Hematopoietic multipotent progenitor cell (in vitro differentiated cells): ENCODE data around the gene AQP2. TPM values are rescaled to one million over a fixed set of nuclear protein-coding genes. Genes with fewer than 3 reads are reported as not detected.

Experiments used
- DNase-seq, 3 donors: peaks; one replicate each; pipeline ENCODE4 v3.0.0-alpha.2; 2011 to 2015; ENCODE audit warnings: low read depth in 2 of 3, low spot score in 2 of 3
- total RNA-seq: library from RNA; depleted of rRNA; stranded (reverse); fragments of >200 nt; gene quantifications from one replicate; pipeline ENCODE4 v1.2.3, GENCODE V29; 2012

Gene AQP2
- total RNA-seq, 1 donor: under 0.01 TPM

DNA sequence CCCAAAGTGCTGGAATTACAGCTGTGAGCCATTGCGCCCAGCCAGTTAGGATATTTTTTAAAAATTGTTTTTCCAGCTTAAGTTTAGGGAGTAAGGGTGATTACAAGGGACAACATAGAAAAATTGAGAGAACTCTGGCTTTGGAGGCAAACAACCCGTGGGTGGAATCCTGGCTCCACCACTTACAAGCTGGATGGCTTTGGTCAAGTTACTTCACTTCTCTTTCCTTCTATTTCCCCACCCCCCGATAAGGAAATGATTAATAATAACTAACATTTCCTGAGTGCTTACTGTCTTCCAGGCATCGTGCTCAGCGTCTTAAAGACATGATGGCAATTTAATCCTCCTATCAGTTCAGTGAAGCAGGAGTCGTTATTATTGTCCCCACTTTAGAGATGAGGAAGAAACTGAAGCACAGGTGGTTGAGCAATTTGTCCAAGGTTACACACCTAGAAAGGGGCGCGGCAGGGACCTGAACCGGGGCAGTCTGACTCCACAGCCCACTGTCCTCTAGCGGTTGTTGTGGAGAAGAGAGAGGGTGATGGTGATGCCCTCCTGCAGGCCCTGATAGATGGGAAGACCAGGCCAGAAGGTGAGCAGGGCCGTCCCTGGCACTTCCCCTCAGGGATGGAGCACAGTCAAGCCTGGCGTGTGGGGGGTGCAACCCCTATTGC is 30.2 kb upstream of the AQP2 start:
- no peak for DNase-seq

DNA sequence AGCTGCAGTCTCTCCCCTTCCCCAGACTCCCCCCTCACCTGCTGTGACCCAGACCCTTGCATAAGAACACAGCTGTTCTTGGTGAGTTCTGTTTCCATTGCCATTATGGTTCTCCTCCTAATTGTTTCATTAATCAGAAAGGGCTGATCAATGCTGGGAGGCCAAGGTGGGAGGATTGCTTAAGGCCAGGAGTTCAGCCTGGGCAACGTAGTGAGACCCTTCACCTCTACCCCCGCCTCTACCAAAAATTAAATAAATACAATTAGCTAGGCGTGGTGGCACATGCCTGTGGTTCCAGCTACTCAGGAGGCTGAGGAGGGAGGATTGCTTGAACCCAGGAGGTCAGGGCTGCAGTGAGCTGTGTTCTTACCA is 29.6 kb upstream of the AQP2 start:
- DNase-seq: no peak

- DNase-seq: no peak
These were observed 29.2 kb upstream of the AQP2 start for GRCh38 chr12:49921299-49921698.

DNA sequence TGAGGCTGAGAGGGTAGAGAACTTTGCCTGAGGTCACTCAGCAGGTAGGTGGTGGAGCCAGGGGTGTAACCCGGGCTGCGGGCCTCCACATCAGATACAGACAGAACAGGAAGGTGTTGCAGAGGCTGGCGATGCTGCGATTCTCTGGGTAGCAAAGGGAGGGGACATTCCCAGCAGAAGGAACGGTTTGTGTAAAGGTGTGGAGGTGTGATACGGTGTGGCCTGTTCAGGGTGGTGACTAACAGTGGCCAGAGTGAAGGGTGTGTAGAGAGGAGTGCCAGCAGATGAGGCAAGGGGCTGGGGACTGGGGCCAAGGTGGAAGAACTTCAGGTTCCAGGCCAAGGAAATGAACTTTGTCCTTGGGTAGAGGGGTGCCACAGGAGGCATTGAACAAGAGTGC is 28.6 kb upstream of the AQP2 start:
- DNase-seq: no peak

DNA sequence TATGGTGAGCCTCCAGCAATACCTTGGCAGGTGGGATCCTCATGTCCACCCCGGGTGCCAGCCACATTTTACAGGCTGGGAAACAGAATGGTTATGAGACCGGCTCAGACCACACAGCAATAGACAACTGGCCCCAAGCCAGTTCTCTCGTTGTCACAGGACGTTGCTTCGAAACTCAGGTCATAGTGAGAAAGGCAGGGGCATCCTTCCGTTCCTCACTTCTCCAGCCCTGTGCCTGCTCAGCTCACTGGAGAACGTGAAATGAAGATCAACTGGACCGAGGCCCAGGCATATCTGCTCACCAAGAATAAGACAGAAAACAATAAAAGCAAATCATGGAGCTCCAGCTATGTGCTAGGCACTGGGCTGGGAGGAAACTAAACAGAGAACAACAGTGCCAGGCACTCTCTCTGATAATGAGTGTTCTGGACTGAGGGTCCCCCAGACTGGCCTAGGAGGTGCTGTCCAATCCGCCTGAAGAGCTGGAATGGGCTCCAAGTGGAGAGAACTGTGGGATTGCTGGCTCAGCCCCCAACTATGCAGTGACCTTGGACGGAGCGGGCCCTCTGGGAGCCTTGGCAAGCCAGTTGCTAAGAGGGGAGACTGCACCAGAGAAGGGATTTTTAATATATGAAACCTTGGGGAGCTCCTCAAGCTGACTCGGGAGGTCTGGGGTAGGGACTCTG is 28.0 kb upstream of the AQP2 start:
- no peak for DNase-seq

GRCh38 chr12:49923035-49923644 is 27.4 kb upstream of the AQP2 start:
- DNase-seq: no peak

- DNase-seq: no peak
These were observed 26.5 kb upstream of the AQP2 start for GRCh38 chr12:49923880-49924556.

GRCh38 chr12:49924628-49925246 is 25.8 kb upstream of the AQP2 start:
- no peak for DNase-seq

DNA sequence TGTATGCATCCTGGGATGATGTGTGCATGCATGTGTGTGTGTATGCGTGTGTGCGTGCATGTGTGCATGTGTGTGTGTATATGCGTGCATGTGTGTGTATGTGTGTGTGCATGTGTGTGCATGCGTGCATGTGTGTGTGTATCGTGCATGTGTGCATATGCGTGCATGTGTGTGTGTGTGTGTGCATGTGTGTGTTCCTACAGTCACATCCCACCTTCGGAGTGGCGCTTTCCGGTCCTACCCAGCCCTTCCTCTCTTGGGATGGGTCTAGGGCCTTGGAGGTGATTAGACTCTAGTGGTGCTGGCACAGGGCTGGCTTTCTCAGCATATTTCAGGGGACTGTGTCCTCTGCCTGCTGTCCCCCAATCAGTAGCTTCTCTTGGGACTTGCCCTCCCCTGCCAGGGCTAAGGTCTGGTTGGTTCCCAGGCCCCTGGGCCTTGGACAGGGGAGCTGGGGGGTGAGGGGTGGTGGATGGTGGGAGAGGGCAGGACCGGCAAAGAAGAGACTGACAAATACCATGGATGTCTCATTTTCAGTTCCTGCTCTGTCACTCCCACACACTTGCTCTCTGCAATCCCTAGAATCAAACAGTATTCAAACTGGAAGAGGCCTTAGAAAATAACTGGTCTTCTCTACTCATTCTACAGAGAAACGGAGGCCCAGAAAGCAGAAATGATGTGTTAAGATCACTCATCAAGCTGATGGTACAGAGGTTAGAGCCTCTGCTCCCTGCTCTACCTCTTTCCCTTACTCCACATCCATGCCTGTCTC is 24.9 kb upstream of the AQP2 start:
- DNase-seq: no peak

- DNase-seq: no peak
These were observed 22.1 kb upstream of the AQP2 start for GRCh38 chr12:49928471-49928870.

GRCh38 chr12:49929581-49929980 is 21.0 kb upstream of the AQP2 start:
- no peak for DNase-seq

DNA sequence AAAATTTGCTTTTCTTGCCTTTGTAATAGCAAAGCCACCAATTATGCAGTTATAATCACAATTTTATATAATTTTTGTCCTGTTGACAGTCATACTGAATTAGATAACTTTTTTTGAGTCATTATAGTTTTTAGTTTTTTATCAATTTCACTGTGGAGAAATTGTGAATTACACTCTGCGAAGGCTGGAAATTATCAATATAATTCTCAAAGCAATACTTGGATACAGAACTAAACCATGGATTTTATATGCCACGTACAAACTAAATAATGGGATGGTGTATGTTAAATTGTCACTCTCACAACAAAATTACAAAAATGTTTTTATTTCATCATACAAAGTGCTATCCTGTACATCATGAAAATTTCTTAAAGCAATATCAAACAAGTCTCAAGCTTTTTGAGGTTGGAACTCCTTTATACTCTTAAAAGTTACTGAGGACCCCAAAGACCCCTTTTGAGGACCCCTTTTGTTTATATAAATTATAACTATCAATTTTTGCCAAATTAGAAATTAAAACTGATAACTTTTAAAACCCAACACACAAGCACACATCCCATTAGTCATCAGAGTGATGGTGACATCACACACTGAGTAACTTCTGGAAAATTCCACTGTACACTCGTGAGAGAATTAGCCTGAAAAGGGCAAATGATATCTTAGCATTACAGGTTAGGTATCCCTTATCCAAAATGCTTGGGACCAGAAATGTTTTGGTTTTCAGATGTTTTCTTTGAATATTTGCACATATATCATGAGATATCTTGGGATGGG is 19.8 kb upstream of the AQP2 start:
- no peak for DNase-seq

DNA sequence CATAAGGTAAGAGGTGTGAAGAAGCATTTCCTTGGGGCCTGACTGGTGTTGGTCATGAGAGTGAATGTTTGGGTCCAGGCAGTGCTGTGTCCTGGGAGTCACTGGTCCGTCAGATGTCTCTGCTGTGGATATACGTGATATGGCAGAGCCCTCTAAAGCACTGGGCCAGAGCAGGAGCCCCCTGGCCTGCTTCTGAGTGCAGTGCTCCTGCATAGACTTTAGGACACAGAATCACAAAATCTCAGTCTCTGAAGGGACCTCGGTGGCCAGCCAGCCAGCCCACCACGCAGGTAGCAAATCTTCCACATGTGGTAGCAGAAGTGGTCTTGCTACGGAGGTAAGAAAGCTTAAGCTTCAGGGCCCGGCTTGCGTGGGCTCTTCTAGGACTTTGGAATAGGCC is 18.5 kb upstream of the AQP2 start:
- no peak for DNase-seq

DNA sequence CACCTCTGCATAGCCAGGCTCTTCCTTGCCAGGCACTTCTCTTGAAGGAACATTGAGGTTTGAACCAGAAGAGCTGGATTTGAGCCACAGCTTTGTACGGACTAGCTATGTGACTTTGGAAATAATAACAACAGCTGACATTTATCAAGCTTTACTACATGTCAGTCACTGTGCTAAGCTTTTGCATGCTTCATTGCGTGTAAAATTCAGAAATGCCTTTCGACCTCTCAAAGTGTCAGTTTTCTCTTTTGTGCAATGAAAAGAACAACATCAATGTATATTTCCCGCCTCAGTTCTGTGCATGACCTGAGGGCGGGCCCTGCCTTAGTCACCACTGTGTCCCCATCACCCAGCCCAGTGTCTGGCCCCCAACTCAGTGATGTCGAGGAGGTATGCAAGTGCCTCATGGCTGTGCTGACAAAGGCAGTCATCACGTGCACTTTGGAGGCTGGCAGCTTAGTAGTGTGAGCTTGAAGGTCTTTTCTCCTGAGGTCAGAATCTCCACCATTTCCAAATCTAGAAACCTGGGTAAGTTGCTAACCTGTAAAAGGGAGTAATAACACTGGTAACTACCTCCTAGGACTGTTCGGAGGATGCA is 17.9 kb upstream of the AQP2 start:
- DNase-seq: no peak

- DNase-seq: no peak
These were observed 16.7 kb upstream of the AQP2 start for GRCh38 chr12:49933796-49934195.

- DNase-seq: no peak
These were observed 16.0 kb upstream of the AQP2 start for GRCh38 chr12:49934505-49934904.

DNA sequence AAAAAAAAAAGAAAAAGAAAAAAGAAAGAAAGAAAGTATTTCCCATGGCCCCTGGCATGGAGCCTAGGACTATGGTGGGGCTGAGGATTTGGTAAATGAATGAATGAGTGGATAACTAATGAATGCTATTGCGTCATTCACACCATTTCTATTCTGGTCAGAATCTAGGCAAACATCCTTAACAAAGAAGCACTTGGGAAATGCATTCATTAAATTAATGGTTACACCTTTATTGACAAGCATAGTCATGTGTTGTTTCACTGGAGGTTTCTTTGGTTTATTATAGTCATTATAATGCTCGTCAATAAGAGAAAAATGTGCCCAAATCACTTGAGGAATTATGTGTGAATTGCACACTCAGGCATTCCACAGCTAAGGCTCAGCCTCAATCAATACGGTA is 13.6 kb upstream of the AQP2 start:
- DNase-seq: no peak

- no peak for DNase-seq
These were observed 12.8 kb upstream of the AQP2 start for GRCh38 chr12:49937639-49938300.

- DNase-seq: no peak
These were observed 11.2 kb upstream of the AQP2 start for GRCh38 chr12:49939307-49939706.
